Measurements from ENCODE around the gene TTN. TPM values are rescaled to one million over a fixed set of nuclear protein-coding genes. Genes with fewer than 3 reads are reported as not detected.

The TTN gene
- total RNA-seq: 6.3 TPM

GRCh38 chr2:178807227-178808008 is at the start of gene TTN:
Gene TTN (minus strand): TSS chr2:178807423. CDS start chr2:178804642, 2,781 bp downstream.

GRCh38 chr2:178480227-178481181 is 326.7 kb downstream of the TTN start, which contains the start of gene PLEKHA3:
Gene PLEKHA3 (plus strand): TSS chr2:178480457. CDS start chr2:178480870, 413 bp downstream.

DNA sequence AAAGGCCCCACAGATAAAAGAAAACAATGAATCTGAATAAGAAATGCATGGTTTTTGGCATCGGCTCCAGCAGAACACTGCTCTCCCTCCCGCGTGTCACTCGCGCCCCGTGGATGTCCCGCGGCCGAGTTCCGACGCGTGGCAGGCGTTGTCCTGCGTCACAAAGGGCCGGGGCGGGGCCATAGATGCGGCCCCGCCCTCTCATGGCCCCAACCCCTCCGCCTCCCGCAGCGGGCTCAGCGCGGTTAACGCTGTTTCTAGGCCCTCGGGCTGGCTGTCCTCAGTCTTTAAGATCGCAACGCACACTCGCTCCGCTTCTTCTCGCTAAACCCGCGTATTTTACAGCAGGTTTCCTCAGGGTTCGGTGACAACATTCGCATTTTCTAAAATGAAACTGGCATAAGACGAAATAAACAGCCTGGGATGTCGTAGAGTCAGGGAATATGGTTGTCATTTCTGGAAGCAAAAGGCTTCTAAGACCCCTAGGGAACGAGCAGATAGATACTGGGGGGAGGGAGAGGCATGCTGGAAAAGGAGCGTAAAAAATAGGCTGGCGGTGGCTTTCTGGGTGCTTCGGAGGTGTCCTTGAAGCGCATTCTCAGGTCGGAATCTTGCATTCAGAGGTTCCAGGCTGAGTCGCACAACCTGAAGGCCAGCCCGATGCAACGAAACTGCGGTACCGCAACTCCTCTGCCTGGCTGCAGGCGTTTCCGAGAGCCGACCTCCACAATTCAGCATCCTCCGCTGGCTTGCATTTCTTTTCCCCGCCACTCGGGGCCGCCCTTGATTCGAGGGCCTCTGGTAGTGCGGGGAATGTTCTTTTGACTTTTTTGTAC is 328.6 kb downstream of the TTN start, which contains the start of gene FKBP7:
Gene FKBP7 (minus strand): TSS at position 162 of the 836 bp plus-strand sequence. CDS start 101 bp downstream, at position 61.

Other genes with a start within 250 kb of the TTN start
- gene CCDC141, start 242.7 kb upstream of the TTN start, total RNA-seq: 3.4 TPM